Heart left ventricle (tissue), 16 donors: ENCODE measurements around the gene CYP2D6. TPM values are rescaled to one million over a fixed set of nuclear protein-coding genes. Genes with fewer than 3 reads are reported as not detected.

ENCODE experiments used
- ATAC-seq, 4 donors: fragments of 200-7000 bp; cut with Tn5 transposase; one replicate each; pipeline ENCODE4 v1.9.1; 2020 to 2022; ENCODE audit warnings: moderate library complexity in 4 of 4, mild to moderate bottlenecking in 3 of 4, moderate number of reproducible peaks in 1 of 4
- DNase-seq, 5 donors: peaks; one replicate each; pipeline ENCODE4 v3.0.0-alpha.2; 2020
- H3K27ac ChIP-seq, 12 donors: fragments of 200-600 bp; sonication (generic) in 4 of 12; one replicate each; pipeline versions ENCODE4 v1.5.0 to v1.8.0; 2016 to 2022; ENCODE audit warnings: mild to moderate bottlenecking in 2 of 12
- H3K27me3 ChIP-seq, 9 donors: fragments of 200-600 bp; sonication (generic) in 2 of 9; one replicate each; pipeline versions ENCODE4 v1.5.1 to v1.8.0; 2016 to 2022; ENCODE audit warnings: mild to moderate bottlenecking in 3 of 9
- H3K36me3 ChIP-seq, 9 donors: fragments of 200-600 bp; sonication (generic) in 2 of 9; one replicate each; pipeline versions ENCODE4 v1.5.0 to v1.8.0; 2018 to 2022; ENCODE audit warnings: mild to moderate bottlenecking in 2 of 9
- H3K4me1 ChIP-seq, 12 donors: fragments of 200-600 bp; sonication (generic) in 4 of 12; one replicate each; pipeline versions ENCODE4 v1.5.0 to v1.8.0; 2016 to 2022; ENCODE audit warnings: mild to moderate bottlenecking in 3 of 12
- H3K4me3 ChIP-seq, 12 donors: fragments of 200-600 bp; sonication (generic) in 4 of 12; one replicate each; pipeline versions ENCODE4 v1.5.0 to v1.8.0; 2017 to 2022; ENCODE audit warnings: mild to moderate bottlenecking in 9 of 12, moderate library complexity in 4 of 12
- H3K9me3 ChIP-seq, 12 donors: fragments of 200-600 bp; sonication (generic) in 4 of 12; one replicate each; pipeline versions ENCODE4 v1.5.0 to v1.8.0; 2016 to 2022; ENCODE audit warnings: mild to moderate bottlenecking in 1 of 12
- CTCF ChIP-seq, 12 donors: fragments of 200-600 bp; sonication (generic) in 4 of 12; IDR thresholded peaks; one replicate each; pipeline versions ENCODE4 v1.5.0 to v1.8.0; 2018 to 2022; ENCODE audit warnings: antibody characterized with exemption in 12 of 12, mild to moderate bottlenecking in 5 of 12
- POLR2A ChIP-seq, 2 donors: fragments of 450-650 bp; IDR thresholded peaks; one replicate each; pipeline ENCODE4 v1.6.1; 2017; ENCODE audit warnings: antibody characterized with exemption in 2 of 2, mild to moderate bottlenecking in 2 of 2, moderate library complexity in 2 of 2
- WGBS, 4 donors: extraction: QIAGEN DNeasy Blood & Tissue Kit in 2 of 4; methylation state at CpG; one replicate each; pipeline versions ENCODE4 v1.1.5 to v1.1.7; 2013 to 2018; 5-methylcytosine and 5-hydroxymethylcytosine counted together
- intact Hi-C, 10 donors: fragments of 100-400 bp; cut with DNase I; formaldehyde crosslinking; loops; one replicate each; pipeline versions ENCODE4 v1.11.1 to v1.14.2; 2022
- polyA plus RNA-seq, 2 donors: library from polyadenylated mRNA; stranded (reverse); fragments of 200-250 nt; gene quantifications; one replicate each; pipeline ENCODE4 v1.2.3, GENCODE V29; 2013
- total RNA-seq, 9 donors: library from RNA; depleted of rRNA in 2 of 9; stranded (reverse); fragments of >200 nt in 2 of 9; fragmentation: NEBNext Ultra II Directional in 3 of 9; extraction: Animal tissue kit (Norgen Biotek cat#: 25700) in 3 of 9; gene quantifications; one replicate each; pipeline versions ENCODE4 v1.1.0 to v1.2.4, GENCODE V29; 2016 to 2023
- donor health status: ischemic (EF 13 %, LVEDD 7.1; RV severe dilation, severe dysfunction).
- donor health status: healthy with polysubstance abuse.
- donor health status: DM: no; HTN: yes; CAD: no.
- donor health status: DM: no; HTN: no; CAD: no.
- donor health status: ischemic (EF 25% LVEDD 6.9; RV normal size, moderate dysfunction).
- donor health status: ischemic (EF 25% LVEDD 5.7; RV mildly dilated, moderate dysfunction).
- donor health status: healthy.
- donor health status: DM: yes; HTN: yes; CAD: no.
- donor health status: ischemic (EF 35%, LVEDD 5.7; RV mildly dilated, moderate dysfunction).
- donor health status: nonischemic (EF 11% LVEDD 7.7; RV severe dilation, severe dysfunction).
- donor health status: DM: yes; HTN: yes; CAD: no.
- donor health status: PGD.
- donor health status: ischemic (EF 29% LVEDD 5.4; RV normal size, mild dysfunction).
- donor health status: nonischemic (EF 23%, LVEDD 6.1; RV moderate dilation, normal function).

The CYP2D6 gene
- total and polyA plus RNA-seq, 11 donors: 0.12 to 0.47 (median 0.26) TPM; not detected in 1

DNA sequence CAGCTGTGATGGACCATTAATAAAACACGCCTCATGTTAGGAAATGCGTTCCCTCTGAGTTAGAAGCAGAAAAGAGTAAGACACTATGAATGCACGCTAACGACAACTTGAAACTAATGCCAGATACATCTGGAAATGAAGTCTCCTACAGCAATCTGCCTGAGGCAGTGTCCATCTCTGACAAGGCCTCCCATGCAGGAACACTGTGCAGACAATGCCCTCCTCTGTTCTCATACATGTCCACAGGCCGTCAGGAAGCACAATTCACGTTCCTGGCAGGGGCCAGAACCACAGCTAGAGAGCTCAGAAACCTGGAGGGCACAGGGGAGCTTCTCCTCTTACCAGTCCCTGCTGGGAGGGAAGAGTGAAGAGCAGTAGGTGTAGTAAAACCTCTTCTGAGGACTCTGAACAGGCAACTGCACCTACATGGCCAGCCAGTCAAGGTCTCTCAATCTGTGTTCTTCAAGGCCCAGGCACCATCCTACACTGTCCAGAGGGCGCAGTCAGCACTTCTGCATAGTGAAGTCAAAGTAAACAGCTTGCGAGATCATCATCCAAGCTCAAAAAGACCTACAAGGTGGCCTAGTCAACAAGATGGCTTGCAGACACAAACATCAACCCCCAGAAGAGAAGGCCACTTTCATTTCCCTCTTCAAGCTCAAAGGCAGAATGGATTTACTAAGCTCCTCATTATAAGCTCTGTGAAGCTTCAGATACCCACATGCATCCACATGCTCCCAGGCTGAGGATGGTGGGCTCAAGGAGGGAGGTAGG, 41.5 kb upstream of the CYP2D6 start:
- intact Hi-C loops: loop anchor here in 1 of 10 donors (10.0 kb wide), 1 partner anchor 93 kb away; no protein-coding TSS in a partner anchor
- Histone ChIP-seq H3K36me3 (peaks cover 0 to 33% (median 17%) of the 10 kb centered on the region in 9 donors), H3K4me3 (no peak overlapping the region), H3K27ac (no peak overlapping the region), H3K27me3 (no peaks in the 10 kb centered on the region), H3K4me1 (peaks cover 0 to 15% (median 0%) of the 10 kb centered on the region in 12 donors), H3K9me3 (no peaks in the 10 kb centered on the region)
- 89 to 93% (median 91%) methylated on average over 8 of the region's 8 CpGs for WGBS, 4 donors
- DNase-seq (no peak), ATAC-seq (no peak)
- TF ChIP-seq POLR2A (IDR thresholded peaks at IDR 0.05) (no peak), CTCF (IDR thresholded peaks at IDR 0.05) (no peak)

- peaks cover 0 to 39% (median 17%) of the 10 kb centered on the region in 9 donors for H3K36me3 ChIP-seq
- DNase-seq (no peak), ATAC-seq (no peak)
- H3K4me1 ChIP-seq: peaks cover 0 to 15% (median 0%) of the 10 kb centered on the region in 12 donors
- no peak overlapping the region for H3K4me3 ChIP-seq
- intact Hi-C loops: loop anchor here in 1 of 10 donors (10.0 kb wide), 1 partner anchor 93 kb away; no protein-coding TSS in a partner anchor
- no peak overlapping the region for H3K27ac ChIP-seq
- no peaks in the 10 kb centered on the region for H3K9me3 ChIP-seq
- 75 to 86% (median 82%) methylated on average over 5 of the region's 5 CpGs for whole genome bisulfite sequencing, 4 donors
- no peaks in the 10 kb centered on the region for H3K27me3 ChIP-seq
- no peak for TF ChIP-seq CTCF (IDR thresholded peaks at IDR 0.05)
- TF ChIP-seq POLR2A (IDR thresholded peaks at IDR 0.05): no peak
Observed at GRCh38 chr22:42171417-42171816, 40.8 kb upstream of the CYP2D6 start.

DNA sequence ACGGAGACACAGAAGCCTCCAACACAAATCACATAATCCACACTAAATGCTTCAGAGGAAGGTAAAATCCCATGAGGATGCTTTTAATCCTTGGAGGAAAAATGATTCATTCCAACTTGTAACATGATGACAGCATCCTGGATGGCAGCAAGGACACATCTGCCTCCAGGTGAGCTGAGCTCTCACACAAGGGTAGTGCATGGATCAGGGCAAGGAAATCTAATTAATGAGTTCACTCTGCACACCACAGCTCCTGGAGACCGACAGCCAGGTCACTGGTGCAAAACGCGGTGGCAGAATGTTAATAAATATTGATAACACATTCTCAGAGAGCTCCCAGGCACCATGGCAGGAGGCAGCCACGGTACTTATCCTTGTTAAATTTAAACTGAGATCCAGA, 40.3 kb upstream of the CYP2D6 start:
- TF ChIP-seq POLR2A (IDR thresholded peaks at IDR 0.05) (no peak), CTCF (IDR thresholded peaks at IDR 0.05) (no peak)
- H3K4me3 ChIP-seq: no peak overlapping the region

GRCh38 chr22:42169055-42169469, 38.5 kb upstream of the CYP2D6 start:
- DNase-seq (peak; percentile 44 to 75 (median 68)), ATAC-seq (peak in 3 of 4 donors; percentile 78 to 84 (median 84))
- no peak overlapping the region for H3K27ac ChIP-seq
- H3K27me3 ChIP-seq: no peaks in the 10 kb centered on the region
- no peak overlapping the region for H3K4me3 ChIP-seq
- peaks cover 0 to 48% (median 24%) of the 10 kb centered on the region in 9 donors for H3K36me3 ChIP-seq
- peaks cover 0 to 15% (median 0%) of the 10 kb centered on the region in 12 donors for H3K4me1 ChIP-seq
- TF ChIP-seq CTCF (IDR thresholded peaks at IDR 0.05) (peak; percentile 70 to 98 (median 84)), POLR2A (IDR thresholded peaks at IDR 0.05) (no peak)
- no peaks in the 10 kb centered on the region for H3K9me3 ChIP-seq
- intact Hi-C loops: loop anchor here (1.0 to 5.0 kb wide), 3 partner anchors 103 to 268 kb away; partner anchors contain the start of gene TCF20 (in 1 of the 10)
- 54 to 59% (median 55%) methylated on average over 7 of the region's 7 CpGs for WGBS, 4 donors

More for the DNA sequence above, 40.3 kb upstream of the CYP2D6 start:
- Histone ChIP-seq H3K27ac (no peak overlapping the region), H3K36me3 (peaks cover 0 to 39% (median 17%) of the 10 kb centered on the region in 9 donors), H3K27me3 (no peaks in the 10 kb centered on the region), H3K4me1 (peaks cover 0 to 15% (median 0%) of the 10 kb centered on the region in 12 donors), H3K9me3 (no peaks in the 10 kb centered on the region)
- 73 to 81% (median 75%) methylated on average over 5 of the region's 5 CpGs for WGBS, 4 donors
- DNase-seq (no peak), ATAC-seq (no peak)
- intact Hi-C loops: loop anchor here in 1 of 10 donors (10.0 kb wide), 1 partner anchor 94 kb away; no protein-coding TSS in a partner anchor
